Stimulated activated CD4-positive, alpha-beta T cell treated with anti-CD3 and anti-CD28 coated beads, TNF-alpha, amount 100 ng/mL, for 4 hours (primary cell): ENCODE data around the gene DHX29.

Experiments used
- DNase-seq, 3 experiments: peaks; one replicate each; pipeline ENCODE4 v3.0.0-alpha.2; 2020; ENCODE audit warnings: low read depth in 3 of 3

The DHX29 gene

GRCh38 chr5:55316837-55317236, 9.3 kb upstream of the DHX29 start:
- no peak for DNase-seq

- DNase-seq = no peak
Observed at GRCh38 chr5:55316289-55316688, 8.8 kb upstream of the DHX29 start.

DNA sequence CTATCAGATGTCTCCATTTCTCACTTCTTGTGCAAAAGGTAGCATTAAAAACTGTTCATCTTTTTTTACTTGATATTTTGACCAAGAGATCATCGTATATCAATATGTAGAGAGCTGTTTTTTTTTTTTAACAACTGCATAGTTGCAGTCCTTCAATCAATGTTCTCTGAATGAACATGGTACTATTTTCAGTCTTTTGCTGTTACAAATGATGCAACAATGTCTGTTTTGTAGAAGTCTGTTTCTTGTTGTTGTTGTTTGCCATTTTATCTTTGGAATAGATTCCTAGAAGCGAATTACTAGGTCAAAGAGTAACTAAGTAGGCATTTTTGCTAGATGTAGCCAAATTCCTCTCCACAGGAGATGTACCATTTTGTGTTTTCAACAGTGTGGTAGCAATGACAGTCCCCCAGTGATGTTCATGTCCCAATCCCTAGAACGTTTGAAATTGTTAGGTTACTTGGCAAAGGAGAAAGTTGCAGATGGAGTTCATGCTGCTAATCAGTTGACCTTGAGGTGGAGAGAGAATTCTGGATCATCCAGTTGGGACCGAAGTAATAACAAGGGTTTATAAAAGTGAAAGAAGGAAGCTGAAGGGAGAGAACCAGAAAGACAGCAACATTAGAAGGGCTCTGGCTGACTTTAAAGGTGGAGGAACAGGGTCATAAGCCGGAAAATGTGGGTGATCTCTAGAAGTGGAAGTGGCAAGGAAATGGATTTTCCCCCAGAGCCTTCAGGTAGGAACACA, 6.5 kb upstream of the DHX29 start:
- DNase-seq = no peak

- DNase-seq = no peak
Observed at GRCh38 chr5:55308254-55308836, 851 bp upstream of the DHX29 start.

- DNase-seq = no peak
Observed at GRCh38 chr5:55306641-55307382, 682 bp downstream of the DHX29 start.

DNA sequence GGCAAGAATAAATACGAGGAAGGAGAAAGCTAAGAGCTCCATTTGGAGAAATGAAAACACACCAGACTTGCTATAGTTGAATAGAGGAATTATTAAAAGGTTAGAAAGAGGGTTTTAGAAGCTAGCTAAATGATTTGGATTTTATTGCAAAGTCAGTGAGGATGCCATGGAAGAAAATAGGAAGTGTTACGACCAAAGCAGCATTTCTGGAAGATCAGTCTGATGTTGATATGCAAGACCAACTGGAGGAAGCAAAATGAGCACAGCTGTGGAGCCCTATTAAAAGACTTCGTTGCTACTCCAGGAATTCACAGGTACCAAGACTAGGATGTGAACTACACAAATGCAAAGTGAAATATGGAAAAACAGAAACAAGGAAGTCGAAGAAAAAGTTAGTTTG, 2.1 kb downstream of the DHX29 start:
- no peak for DNase-seq

DNA sequence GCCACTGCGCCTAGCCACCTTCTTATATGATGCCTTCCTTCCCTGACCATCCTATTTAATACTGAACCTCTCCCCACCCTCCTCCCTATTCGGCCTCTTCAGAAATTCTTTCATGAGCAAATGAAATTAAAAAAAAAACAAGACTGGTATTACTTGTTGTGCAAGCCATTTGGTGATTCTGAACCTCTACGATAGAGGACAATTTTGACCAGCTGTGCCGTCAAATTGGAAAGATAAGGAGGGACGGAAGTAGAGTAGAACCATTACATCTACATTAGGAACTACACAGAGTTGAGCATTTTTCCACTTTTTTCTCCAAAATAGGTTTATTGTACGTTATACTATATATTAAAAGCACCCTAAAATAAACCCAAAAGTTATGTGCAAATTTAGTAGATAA, 2.9 kb downstream of the DHX29 start:
- no peak for DNase-seq

DNA sequence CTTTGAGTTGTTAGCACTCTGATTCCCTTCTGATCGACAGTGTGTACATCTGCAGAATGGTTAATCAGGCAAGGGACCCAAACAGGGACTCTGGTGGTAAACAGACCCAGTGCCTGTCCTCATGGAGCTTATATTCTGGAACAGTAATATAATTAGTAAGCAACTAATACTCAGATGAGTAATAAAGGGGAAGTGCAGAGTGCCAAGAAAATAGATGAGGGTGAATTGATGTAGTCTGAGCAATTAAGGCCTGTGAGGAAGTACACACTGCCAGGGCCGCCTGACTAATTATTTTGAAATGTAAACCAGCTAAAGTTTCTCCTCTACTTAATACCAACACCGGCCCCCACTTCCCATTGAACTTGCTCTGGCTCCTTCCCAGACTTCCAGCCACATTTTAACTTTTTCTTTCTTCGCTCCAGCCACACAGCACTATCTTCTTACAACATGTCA, 4.2 kb downstream of the DHX29 start:
- no peak for DNase-seq

DNA sequence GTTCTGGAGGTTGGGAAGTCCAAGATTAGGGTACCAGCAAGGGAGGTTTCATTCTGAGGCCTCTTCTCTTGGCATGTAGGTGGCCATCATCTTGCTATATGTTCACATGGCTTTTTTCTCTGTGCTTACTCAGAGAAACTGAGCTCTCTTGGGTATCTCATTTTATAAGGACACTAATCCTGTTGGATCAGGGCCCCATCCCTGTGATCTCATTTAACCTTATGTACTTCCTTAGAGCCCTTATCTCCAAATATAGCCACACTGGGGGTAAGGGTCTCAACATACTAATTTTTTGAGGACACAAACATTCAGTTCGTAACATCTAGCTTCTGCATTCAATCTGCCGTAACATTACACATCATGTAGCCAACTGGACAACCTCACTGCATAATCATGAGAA, 6.6 kb downstream of the DHX29 start:
- DNase-seq = no peak

- no peak for DNase-seq
Observed at GRCh38 chr5:55294935-55295334, 12.6 kb downstream of the DHX29 start.

- no peak for DNase-seq
Observed at GRCh38 chr5:55290991-55291390, 16.5 kb downstream of the DHX29 start.

DNA sequence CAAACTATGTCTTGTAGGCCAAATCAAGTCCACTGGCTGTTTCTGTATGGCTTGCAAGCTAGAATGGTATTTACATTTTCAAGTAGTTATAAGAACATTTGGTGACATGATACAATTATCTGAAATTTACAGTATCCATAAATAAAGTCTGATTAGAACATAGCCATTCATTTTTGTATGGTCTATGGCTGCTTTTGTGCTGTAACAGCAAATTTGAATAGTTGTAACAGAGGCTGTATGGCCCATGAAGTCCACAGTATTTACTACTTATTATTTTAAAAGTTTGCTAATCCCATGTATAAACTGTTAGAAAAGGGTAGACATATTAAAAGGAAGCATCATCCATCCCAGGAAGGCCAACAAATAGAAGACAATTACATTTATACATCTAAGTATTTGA, 17.7 kb downstream of the DHX29 start:
- no peak for DNase-seq

DNA sequence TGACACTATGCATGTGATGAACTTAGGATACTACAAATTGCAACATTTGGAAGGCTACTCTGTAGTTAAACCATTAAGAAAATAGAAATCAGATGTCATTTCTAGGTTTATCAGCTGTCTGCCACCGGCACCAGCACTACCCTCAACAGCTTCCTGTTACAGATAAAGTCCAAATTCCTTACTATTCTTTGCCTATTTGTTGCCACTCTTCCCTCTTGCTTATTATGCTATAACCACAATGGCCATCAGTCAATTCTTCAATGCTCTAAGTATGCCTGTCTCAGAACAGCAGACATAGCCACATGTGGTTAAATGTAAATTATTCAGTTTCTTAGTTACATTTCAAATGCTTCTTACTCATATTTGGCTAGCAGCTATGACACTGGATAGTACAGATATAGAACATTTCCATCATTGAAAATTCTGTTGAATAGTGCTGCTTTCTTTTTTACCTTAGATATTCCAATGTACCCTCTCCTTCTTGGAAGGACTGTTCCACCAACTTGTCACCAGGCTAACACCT, 21.0 kb downstream of the DHX29 start:
- DNase-seq = no peak

DNA sequence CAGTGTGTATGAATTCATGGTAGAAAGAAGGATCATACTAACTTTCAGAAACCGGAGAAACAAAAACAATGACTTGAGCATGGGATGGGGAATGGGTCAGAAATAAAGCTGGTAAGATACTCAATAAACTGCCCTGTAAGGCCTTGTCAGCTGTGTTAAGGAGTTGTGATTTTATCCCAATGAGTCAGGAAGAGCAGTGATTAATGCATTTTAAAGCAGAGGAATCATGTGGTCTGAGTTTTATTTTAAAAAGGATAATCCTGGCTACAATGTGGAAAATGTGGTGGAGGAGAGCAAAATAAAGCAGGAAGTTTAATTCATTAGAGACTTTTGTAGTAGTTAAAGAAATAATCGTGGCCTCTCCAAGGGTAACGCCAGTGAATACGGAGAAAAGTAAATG, 28.7 kb downstream of the DHX29 start:
- DNase-seq = no peak

GRCh38 chr5:55276771-55277170, 30.7 kb downstream of the DHX29 start:
- DNase-seq = no peak

GRCh38 chr5:55258339-55258738, 49.2 kb downstream of the DHX29 start:
- DNase-seq = no peak

DNA sequence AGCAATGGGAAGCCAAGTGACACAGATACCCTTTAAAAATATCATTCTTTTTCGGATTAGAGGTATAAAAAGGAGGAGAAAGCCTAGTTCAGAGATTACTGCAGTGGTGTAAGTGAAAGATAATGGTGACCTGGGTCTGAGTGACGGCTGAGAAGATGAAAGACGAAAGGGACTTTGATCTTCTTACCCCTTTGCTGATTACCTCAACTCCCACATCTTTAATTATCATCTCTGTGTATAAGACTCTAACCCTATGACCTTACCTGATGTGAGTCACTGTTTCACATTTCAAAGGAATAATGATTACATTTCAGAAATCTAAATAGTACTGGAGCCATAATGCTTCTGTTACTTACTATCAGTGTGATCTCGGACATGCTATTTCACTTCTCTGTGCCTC, 52.7 kb downstream of the DHX29 start:
- no peak for DNase-seq

DNA sequence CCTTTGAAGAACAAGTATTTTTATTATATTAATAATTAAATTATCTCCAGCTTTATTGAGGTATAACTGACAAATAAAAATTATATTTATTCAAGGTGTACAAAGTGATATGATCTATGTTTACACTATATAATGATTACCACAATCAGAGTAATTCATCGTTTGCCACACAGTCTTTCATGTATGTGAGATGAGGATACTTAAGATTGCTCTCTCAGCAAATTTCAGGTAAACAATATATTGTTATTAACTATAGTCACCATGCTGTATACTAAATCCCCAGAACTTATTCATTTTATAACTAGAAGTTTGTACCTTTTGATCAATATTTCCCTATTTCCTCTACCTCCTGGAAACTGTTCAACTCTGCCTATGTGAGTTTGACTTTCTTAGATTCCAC, 57.4 kb downstream of the DHX29 start:
- DNase-seq = no peak

DNA sequence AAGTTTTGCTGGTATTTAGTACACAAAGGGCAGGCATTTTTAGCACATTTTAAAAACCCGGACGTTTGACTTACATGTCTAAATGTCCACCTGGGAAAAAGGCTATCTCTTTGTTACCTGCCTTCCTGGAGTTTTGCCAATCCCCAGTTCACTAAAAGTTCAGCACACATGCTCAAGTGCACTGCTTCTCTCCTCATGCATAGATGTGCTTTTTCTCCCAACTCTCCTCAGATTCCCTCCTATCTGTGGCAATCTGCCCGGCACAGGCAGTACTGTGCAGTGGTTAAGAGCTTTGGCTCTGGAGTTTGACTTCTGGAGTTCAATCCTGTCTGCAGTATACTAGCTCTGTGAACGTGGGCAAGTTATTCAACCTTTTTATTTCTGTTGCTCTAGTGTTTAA, 65.7 kb downstream of the DHX29 start:
- DNase-seq = no peak

GRCh38 chr5:55236800-55237199, 70.7 kb downstream of the DHX29 start:
- DNase-seq = no peak

DNA sequence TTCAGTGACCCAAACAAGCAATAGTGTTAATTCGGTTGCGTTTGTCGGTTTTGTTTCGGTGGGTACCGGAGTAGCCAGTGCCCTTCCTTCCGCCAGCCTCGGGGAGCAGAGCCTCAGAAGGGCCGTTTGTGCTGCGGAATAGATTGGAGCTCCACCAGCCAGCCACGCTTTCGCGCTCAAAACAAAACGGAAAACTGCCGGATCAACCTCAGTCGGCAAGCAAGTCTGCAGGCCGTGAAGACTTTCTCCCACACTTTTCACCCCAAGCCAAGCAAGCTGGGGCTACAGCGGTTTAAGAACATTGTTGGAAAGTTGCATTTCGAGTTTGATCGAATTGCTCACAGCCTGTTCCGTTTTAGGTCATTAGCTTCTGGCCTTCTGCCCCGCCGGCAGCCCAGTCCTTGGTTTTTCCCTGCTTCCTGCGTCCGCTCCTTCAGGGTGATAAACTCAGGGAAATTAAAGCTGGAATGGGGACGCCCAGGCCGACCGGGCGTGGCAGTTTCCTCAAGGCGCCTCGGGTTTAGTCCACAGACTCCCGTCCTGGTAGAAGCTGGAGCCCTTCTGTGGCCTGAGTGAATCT, 73.3 kb downstream of the DHX29 start:
- DNase-seq = no peak
